H1 (cell line): ENCODE data around the gene TBX4. TPM values are rescaled to one million over a fixed set of nuclear protein-coding genes. Genes with fewer than 3 reads are reported as not detected.

Experiments
- CTCF ChIA-PET: fragments of 300-600 bp; sonication (Branson Sonifier 250); formaldehyde crosslinking; loops from one replicate; lab custom pipeline; 2021; ENCODE audit not compliant: partially characterized antibody; lab: Charles Lee
- POLR2A ChIA-PET: fragments of 300-600 bp; sonication (Branson Sonifier 250); formaldehyde crosslinking; loops from one replicate; lab custom pipeline; 2021; ENCODE audit warnings: inconsistent platforms; ENCODE audit not compliant: partially characterized antibody; lab: Charles Lee
- DNase-seq, 2 experiments: peaks; one replicate each; pipeline versions ENCODE4 v3.0.0 to v3.0.0-alpha.2; 2010 to 2022; ENCODE audit warnings: low spot score in 2 of 2, low read depth in 1 of 2, mixed read lengths in 1 of 2
- FAIRE-seq: peaks from 2 replicates; lab custom pipeline; 2011; peaks lifted over from hg19 to GRCh38; lab: Jason Lieb, UNC
- H2AFZ ChIP-seq: 2 replicates; pipeline ENCODE4 v1.8.1; 2012; ENCODE audit warnings: low read length, inconsistent platforms
- H2AK5ac ChIP-seq: 2 replicates; pipeline ENCODE4 v1.6.1; 2013; ENCODE audit warnings: low read depth, low read length
- H2BK120ac ChIP-seq: replicated peaks from 2 replicates; pipeline ENCODE3; 2013; ENCODE audit warnings: low read depth, low read length, inconsistent platforms
- H2BK12ac ChIP-seq: 2 replicates; pipeline ENCODE4 v1.6.1; 2013; ENCODE audit warnings: low read depth, low read length
- H2BK15ac ChIP-seq: 2 replicates; pipeline ENCODE4 v1.6.1; 2013; ENCODE audit warnings: low read length
- H2BK20ac ChIP-seq: 2 replicates; pipeline ENCODE4 v1.6.1; 2013; ENCODE audit warnings: low read length
- H2BK5ac ChIP-seq: 2 replicates; pipeline ENCODE4 v1.6.1; 2013; ENCODE audit warnings: low read depth, low read length
- H3K14ac ChIP-seq: 2 replicates; pipeline ENCODE4 v1.6.1; 2013; ENCODE audit warnings: inconsistent platforms; ENCODE audit not compliant: insufficient read length
- H3K18ac ChIP-seq: 2 replicates; pipeline ENCODE4 v1.6.1; 2013; ENCODE audit warnings: low read length; ENCODE audit errors: extremely low read depth
- H3K23ac ChIP-seq: 2 replicates; pipeline ENCODE4 v1.6.1; 2013; ENCODE audit warnings: inconsistent platforms; ENCODE audit not compliant: insufficient read length
- H3K23me2 ChIP-seq: 2 replicates; pipeline ENCODE4 v1.6.1; 2013; ENCODE audit warnings: low read depth, low read length
- H3K27ac ChIP-seq: 2 replicates; pipeline ENCODE4 v1.6.1; 2011; ENCODE audit warnings: low read depth, low read length, inconsistent platforms
- H3K27me3 ChIP-seq, 4 experiments: replicated peaks in 1 of 4; 1 replicate in 1 of 4; 2 replicates in 3 of 4; pipeline versions ENCODE4 v1.6.1 to v1.8.1; 2011 to 2013; ENCODE audit warnings: low read length in 3 of 4, mild to moderate bottlenecking in 3 of 4, inconsistent platforms in 2 of 4, mixed read lengths in 2 of 4, moderate library complexity in 1 of 4; ENCODE audit not compliant: control insufficient read depth in 3 of 4, insufficient read depth in 3 of 4; ENCODE audit errors: extremely low read depth in 1 of 4
- H3K36me3 ChIP-seq, 4 experiments: 2 replicates each; pipeline versions ENCODE4 v1.6.1 to v1.8.1; 2011 to 2013; ENCODE audit warnings: mild to moderate bottlenecking in 4 of 4, low read length in 3 of 4, moderate library complexity in 2 of 4, control low read depth in 1 of 4, inconsistent platforms in 1 of 4; ENCODE audit not compliant: insufficient read depth in 4 of 4, control insufficient read depth in 2 of 4
- H3K4ac ChIP-seq: replicated peaks from 2 replicates; pipeline ENCODE3; 2013; ENCODE audit warnings: low read length, low read depth, mixed read lengths, inconsistent platforms; ENCODE audit not compliant: insufficient read length
- H3K4me1 ChIP-seq, 4 experiments: replicated peaks in 1 of 4; 1 replicate in 1 of 4; 2 replicates in 3 of 4; pipeline versions ENCODE4 v1.6.1 to v1.8.1; 2011 to 2013; ENCODE audit warnings: low read length in 3 of 4, inconsistent platforms in 2 of 4, mixed read lengths in 1 of 4; ENCODE audit not compliant: insufficient read depth in 4 of 4, control insufficient read depth in 3 of 4
- H3K4me2 ChIP-seq, 2 experiments: 2 replicates each; pipeline versions ENCODE4 v1.6.1 to v1.8.1; 2011 to 2013; ENCODE audit warnings: low read depth in 2 of 2, low read length in 2 of 2, control low read depth in 1 of 2, inconsistent platforms in 1 of 2, mild to moderate bottlenecking in 1 of 2; ENCODE audit not compliant: insufficient read depth in 1 of 2
- H3K4me3 ChIP-seq, 4 experiments: fragments of 200-600, 300-600 bp in 1 of 4; sonication (generic), shearing (Covaris generic), sonication (Bioruptor Twin) in 1 of 4; 2 replicates each; pipeline versions ENCODE4 v1.5.1 to v1.8.1; 2011 to 2016; ENCODE audit warnings: low read length in 4 of 4, low read depth in 3 of 4, control low read depth in 2 of 4, inconsistent platforms in 2 of 4, mild to moderate bottlenecking in 2 of 4, mixed read lengths in 1 of 4, moderate library complexity in 1 of 4; ENCODE audit not compliant: insufficient read depth in 2 of 4; ENCODE audit errors: extremely low read depth in 1 of 4
- H3K56ac ChIP-seq: replicated peaks from 2 replicates; pipeline ENCODE3; 2013; ENCODE audit warnings: low read depth, mild to moderate bottlenecking, mixed read lengths, low read length, inconsistent platforms; ENCODE audit not compliant: insufficient read length
- H3K79me1 ChIP-seq: 2 replicates; pipeline ENCODE4 v1.6.1; 2013; ENCODE audit warnings: low read depth, low read length, control low read depth
- H3K79me2 ChIP-seq, 2 experiments: 2 replicates each; pipeline versions ENCODE4 v1.6.1 to v1.8.1; 2012 to 2013; ENCODE audit warnings: low read length in 2 of 2, mild to moderate bottlenecking in 2 of 2, inconsistent platforms in 1 of 2; ENCODE audit not compliant: insufficient read depth in 2 of 2, control insufficient read depth in 1 of 2
- H3K9ac ChIP-seq, 4 experiments: replicated peaks in 1 of 4; 1 replicate in 1 of 4; 2 replicates in 3 of 4; pipeline versions ENCODE4 v1.6.1 to v1.8.1; 2011 to 2013; ENCODE audit warnings: low read depth in 3 of 4, low read length in 3 of 4, control low read depth in 2 of 4, mild to moderate bottlenecking in 2 of 4, moderate library complexity in 2 of 4, inconsistent platforms in 1 of 4; ENCODE audit errors: extremely low read depth in 1 of 4
- H3K9me3 ChIP-seq, 2 experiments: 2 replicates each; pipeline versions ENCODE4 v1.6.1 to v1.8.1; 2012 to 2013; ENCODE audit warnings: mild to moderate bottlenecking in 2 of 2, moderate library complexity in 2 of 2, control low read depth in 1 of 2, inconsistent platforms in 1 of 2, low read depth in 1 of 2, low read length in 1 of 2, mixed read lengths in 1 of 2; ENCODE audit not compliant: insufficient read depth in 2 of 2
- H4K20me1 ChIP-seq, 2 experiments: replicated peaks in 1 of 2; 2 replicates each; pipeline versions ENCODE3 to v1.8.1; 2011 to 2013; ENCODE audit warnings: inconsistent platforms in 2 of 2, low read length in 2 of 2, mild to moderate bottlenecking in 1 of 2; ENCODE audit not compliant: insufficient read depth in 2 of 2, control insufficient read depth in 1 of 2
- H4K5ac ChIP-seq: 2 replicates; pipeline ENCODE4 v1.6.1; 2013; ENCODE audit warnings: low read length, low read depth, mixed read lengths, inconsistent platforms; ENCODE audit not compliant: insufficient read length
- H4K8ac ChIP-seq: 2 replicates; pipeline ENCODE4 v1.8.0; 2013; ENCODE audit warnings: mild to moderate bottlenecking, moderate library complexity, low read length, inconsistent platforms; ENCODE audit not compliant: insufficient read depth; ENCODE audit errors: extremely low read depth
- H4K91ac ChIP-seq: replicated peaks from 2 replicates; pipeline ENCODE3; 2013; ENCODE audit warnings: low read length, mixed read lengths, inconsistent platforms; ENCODE audit not compliant: insufficient read length
- CBX8 ChIP-seq: fragments of 300-800, 300-1000 bp; sonication (generic); IDR thresholded peaks from 2 replicates; pipeline ENCODE4 v1.7.1; 2016; ENCODE audit warnings: low read depth, low read length, borderline replicate concordance
- JUND ChIP-seq: IDR thresholded peaks from 2 replicates; pipeline ENCODE4 v1.6.1; 2011; ENCODE audit warnings: mild to moderate bottlenecking, improper control_type of control experiment, low read length
- MAX ChIP-seq: IDR thresholded peaks from 2 replicates; pipeline ENCODE4 v1.6.1; 2012; ENCODE audit warnings: inconsistent platforms
- NANOG ChIP-seq: IDR thresholded peaks from 2 replicates; pipeline ENCODE4 v1.6.1; 2011; ENCODE audit warnings: low read length, low read depth, mild to moderate bottlenecking, inconsistent platforms; ENCODE audit not compliant: insufficient read depth, poor library complexity, severe bottlenecking
- RFX5 ChIP-seq: IDR thresholded peaks from 2 replicates; pipeline ENCODE4 v1.6.1; 2011; ENCODE audit warnings: low read depth, low read length, improper control_type of control experiment, borderline replicate concordance
- SIRT6 ChIP-seq: IDR thresholded peaks from one replicate; pipeline ENCODE4 v1.7.1; 2012; ENCODE audit warnings: low read length, inconsistent platforms
- TEAD4 ChIP-seq: IDR thresholded peaks from 2 replicates; pipeline ENCODE4 v1.6.1; 2012; ENCODE audit warnings: low read depth, low read length, inconsistent platforms, mixed read lengths
- USF2 ChIP-seq: IDR thresholded peaks from 2 replicates; pipeline ENCODE4 v1.6.1; 2011; ENCODE audit warnings: low read length, improper control_type of control experiment
- ZNF274 ChIP-seq: IDR thresholded peaks from 2 replicates; pipeline ENCODE4 v1.7.0; 2012; ENCODE audit warnings: low read length, borderline replicate concordance; ENCODE audit errors: extremely low read depth
- WGBS, 2 experiments: shearing (Covaris generic) in 1 of 2; methylation state at CpG; one replicate each; pipeline versions ENCODE4 v1.1.6 to v1.1.7; 2013 to 2015; ENCODE audit warnings: low lambda C conversion rate in 2 of 2, mixed read lengths in 2 of 2, inconsistent platforms in 1 of 2, low coverage in 1 of 2, missing lambda C conversion rate in 1 of 2; ENCODE audit not compliant: insufficient replicate concordance in 2 of 2, insufficient coverage in 1 of 2, insufficient read length in 1 of 2; ENCODE audit errors: extremely low coverage in 1 of 2, missing lambda C conversion rate in 1 of 2; 5-methylcytosine and 5-hydroxymethylcytosine counted together
- polyA plus RNA-seq, 7 experiments: library from polyadenylated mRNA; depleted of rRNA in 3 of 7; stranded (reverse) in 5 of 7; unstranded in 2 of 7; fragments of >200 nt in 5 of 7; fragments of 200-250 nt in 2 of 7; gene quantifications; 1 replicate in 5 of 7; 2 replicates in 1 of 7; 4 replicates in 1 of 7; pipeline versions ENCODE4 v1.2.1 to v1.2.3, GENCODE V29; 2011 to 2013; ENCODE audit warnings: missing spikeins in 2 of 7, mixed read lengths in 2 of 7
- total RNA-seq: library from RNA; stranded (reverse); fragmentation: NEBNext Ultra II Directional; extraction: Animal tissue kit (Norgen Biotek cat#: 25700); gene quantifications from 2 replicates; pipeline ENCODE4 v1.2.1, GENCODE V29; 2021

TBX4 gene
- total and polyA plus RNA-seq, 2 of the 8 experiments (the other 6 are each of a cell fraction or from before 2014, with no cell fraction given) = 0.02 TPM; not detected in 1

GRCh38 chr17:61491981-61492380 is 39.8 kb downstream of the TBX4 start:
- no peak for FAIRE-seq
- POLR2A ChIA-PET = no interaction called here
- Histone ChIP-seq H4K20me1 (no peaks in the 10 kb centered on the region), H3K27ac (no peak overlapping the region), H2BK12ac (no peak overlapping the region), H3K27me3 (no peaks in the 10 kb centered on the region), H3K56ac (no peak overlapping the region), H4K5ac (no peak overlapping the region), H3K4me3 (no peak overlapping the region), H2BK5ac (no peak overlapping the region), H3K4me1 (peaks cover 0 to 3% (median 2%) of the 10 kb centered on the region in 4 experiments; a peak in 3 of 7 replicates), H3K79me2 (no peaks in the 10 kb centered on the region), H2BK120ac (no peak overlapping the region), H3K23ac (no peak overlapping the region), H2AK5ac (no peak overlapping the region), H4K8ac (no peak overlapping the region), H3K4me2 (no peak overlapping the region), H3K4ac (no peak overlapping the region), H3K9ac (no peak overlapping the region), H2BK15ac (no peak overlapping the region), H2AFZ (no peak overlapping the region), H3K9me3 (no peaks in the 10 kb centered on the region), H3K18ac (no peak overlapping the region), H4K91ac (no peak overlapping the region), H3K36me3 (no peaks in the 10 kb centered on the region), H3K14ac (no peak overlapping the region), H2BK20ac (no peak overlapping the region), H3K23me2 (no peaks in the 10 kb centered on the region), H3K79me1 (no peaks in the 10 kb centered on the region)
- CTCF ChIA-PET = interaction anchor here (5.7 kb wide), 1 partner anchor 10 kb away, joined by 34 read pairs; no protein-coding TSS in a partner anchor
- 92% methylated on average over 3 of the region's 3 CpGs; no CpG with 5 or more reads in 1 of the 2 experiments for WGBS, 2 experiments
- no peak for DNase-seq
- no peak for TF ChIP-seq JUND
- TF ChIP-seq ZNF274 = no peak
- TF ChIP-seq TEAD4 = no peak
- no peak for TF ChIP-seq RFX5
- TF ChIP-seq USF2 = no peak
- TF ChIP-seq CBX8 = no peak
- TF ChIP-seq MAX = no peak
- no peak for TF ChIP-seq NANOG
- no peak for TF ChIP-seq SIRT6
